Stimulated activated CD4-positive, alpha-beta T cell treated with anti-CD3 and anti-CD28 coated beads, TNF-alpha, amount 100 ng/mL, for 48 hours (primary cell): ENCODE measurements around the gene DPF3.

Experiments
- DNase-seq, 3 donors: peaks; one replicate each; pipeline ENCODE4 v3.0.0-alpha.2; 2020; ENCODE audit warnings: low read depth in 3 of 3

The DPF3 gene

GRCh38 chr14:72904840-72905561 is 11.1 kb upstream of the DPF3 start:
- peak in 2 of 3 donors; percentile 29 to 49 for DNase-seq

GRCh38 chr14:72904218-72904617 is 10.3 kb upstream of the DPF3 start:
- DNase-seq, result no peak

GRCh38 chr14:72903716-72904115 is 9.8 kb upstream of the DPF3 start:
- no peak for DNase-seq

- DNase-seq, result no peak
These were observed 9.1 kb upstream of the DPF3 start for GRCh38 chr14:72902801-72903530.

- no peak for DNase-seq
These were observed 7.5 kb upstream of the DPF3 start for GRCh38 chr14:72901361-72901760.

GRCh38 chr14:72898448-72898847 is 4.5 kb upstream of the DPF3 start:
- DNase-seq, result no peak

- DNase-seq, result no peak
These were observed 900 bp upstream of the DPF3 start for GRCh38 chr14:72894623-72895378.

- DNase-seq, result no peak
These were observed 372 bp upstream of the DPF3 start for GRCh38 chr14:72894323-72894622.

- no peak for DNase-seq
These were observed 844 bp downstream of the DPF3 start for GRCh38 chr14:72892879-72893635.

- DNase-seq, result no peak
These were observed 1.6 kb downstream of the DPF3 start for GRCh38 chr14:72892103-72892878.

GRCh38 chr14:72891666-72892102 is 2.2 kb downstream of the DPF3 start:
- no peak for DNase-seq

GRCh38 chr14:72889366-72889765 is 4.5 kb downstream of the DPF3 start:
- DNase-seq, result no peak

- no peak for DNase-seq
These were observed 5.2 kb downstream of the DPF3 start for GRCh38 chr14:72888636-72889201.

GRCh38 chr14:72888192-72888591 is 5.7 kb downstream of the DPF3 start:
- no peak for DNase-seq

- no peak for DNase-seq
These were observed 6.4 kb downstream of the DPF3 start for GRCh38 chr14:72887514-72887913.

- DNase-seq, result no peak
These were observed 9.5 kb downstream of the DPF3 start for GRCh38 chr14:72884386-72884785.

- no peak for DNase-seq
These were observed 9.9 kb downstream of the DPF3 start for GRCh38 chr14:72883961-72884360.

GRCh38 chr14:72883109-72883508 is 10.8 kb downstream of the DPF3 start:
- DNase-seq, result no peak

- no peak for DNase-seq
These were observed 11.4 kb downstream of the DPF3 start for GRCh38 chr14:72882463-72882862.

GRCh38 chr14:72882047-72882446 is 11.9 kb downstream of the DPF3 start:
- no peak for DNase-seq

- no peak for DNase-seq
These were observed 12.4 kb downstream of the DPF3 start for GRCh38 chr14:72881543-72881942.
